HG03457 (cell line): Measurements from ENCODE around the gene CEBPA.

ENCODE experiments used
- ATAC-seq: cut with Tn5 transposase; IDR thresholded peaks from one replicate; pipeline ENCODE4 v1.9.1; 2021; ENCODE audit warnings: moderate number of reproducible peaks; ENCODE audit not compliant: unreplicated experiment

CEBPA gene

GRCh38 chr19:33302175-33302973, at the start of gene CEBPA:
Gene CEBPA, minus strand, starts transcription at chr19:33302534. Its CDS starts 120 bp downstream, at chr19:33302414.
- ATAC-seq, result peak; percentile 79

- ATAC-seq, result no peak
These were observed 48.4 kb upstream of the CEBPA start for GRCh38 chr19:33350538-33351309.

- ATAC-seq, result no peak
These were observed 47.3 kb upstream of the CEBPA start for GRCh38 chr19:33349319-33350289.

GRCh38 chr19:33348301-33349010, 46.1 kb upstream of the CEBPA start:
- ATAC-seq, result no peak

GRCh38 chr19:33347300-33347699, 45.0 kb upstream of the CEBPA start:
- no peak for ATAC-seq

- no peak for ATAC-seq
These were observed 44.3 kb upstream of the CEBPA start for GRCh38 chr19:33346665-33347064.

- no peak for ATAC-seq
These were observed 42.8 kb upstream of the CEBPA start for GRCh38 chr19:33345163-33345562.

GRCh38 chr19:33344573-33344925, 42.2 kb upstream of the CEBPA start:
- ATAC-seq, result no peak

GRCh38 chr19:33343859-33344572, 41.7 kb upstream of the CEBPA start:
- no peak for ATAC-seq

GRCh38 chr19:33343301-33343700, 41.0 kb upstream of the CEBPA start:
- ATAC-seq, result no peak

GRCh38 chr19:33340991-33341390, 38.7 kb upstream of the CEBPA start:
- ATAC-seq, result no peak

GRCh38 chr19:33339016-33339984, 37.0 kb upstream of the CEBPA start:
- ATAC-seq, result no peak

GRCh38 chr19:33335446-33335845, 33.1 kb upstream of the CEBPA start:
- no peak for ATAC-seq

GRCh38 chr19:33334271-33334670, 31.9 kb upstream of the CEBPA start:
- no peak for ATAC-seq

- no peak for ATAC-seq
These were observed 31.3 kb upstream of the CEBPA start for GRCh38 chr19:33333642-33334041.

GRCh38 chr19:33333151-33333550, 30.8 kb upstream of the CEBPA start:
- ATAC-seq, result no peak

GRCh38 chr19:33332248-33332647, 29.9 kb upstream of the CEBPA start:
- no peak for ATAC-seq

GRCh38 chr19:33329736-33330135, 27.4 kb upstream of the CEBPA start:
- no peak for ATAC-seq

GRCh38 chr19:33329060-33329459, 26.7 kb upstream of the CEBPA start:
- ATAC-seq, result no peak
